ENCODE results near the gene MEDAG. TPM values are rescaled to one million over a fixed set of nuclear protein-coding genes. Genes with fewer than 3 reads are reported as not detected.

The MEDAG gene
- total RNA-seq, 1 donor from 2014 or later = not detected

GRCh38 chr13:30874111-30874510 is 32.0 kb upstream of the MEDAG start:
- no peaks in the 10 kb centered on the region for H4K20me1 ChIP-seq (ENCODE audit: low read depth)
- Mint-ChIP-seq H3K27me3 (ENCODE audit: insufficient read depth, low read depth) (peaks cover 10% of the 10 kb centered on the region), H3K4me1 (peaks cover 78% of the 10 kb centered on the region), H3K9me3 (no peaks in the 10 kb centered on the region), H3K4me3 (peak overlapping the region; percentile 44), H3K36me3 (no peaks in the 10 kb centered on the region), H3K27ac (peak overlapping the region; percentile 99)
- H3K4me3 ChIP-seq = no peak overlapping the region
- no peaks in the 10 kb centered on the region for H3K79me2 ChIP-seq (ENCODE audit: low read depth)
- no peak overlapping the region for H3K9ac ChIP-seq
- TF ChIP-seq EZH2phosphoT487 (IDR thresholded peaks at IDR 0.05) = no peak
- TF ChIP-seq, protein P1, sequence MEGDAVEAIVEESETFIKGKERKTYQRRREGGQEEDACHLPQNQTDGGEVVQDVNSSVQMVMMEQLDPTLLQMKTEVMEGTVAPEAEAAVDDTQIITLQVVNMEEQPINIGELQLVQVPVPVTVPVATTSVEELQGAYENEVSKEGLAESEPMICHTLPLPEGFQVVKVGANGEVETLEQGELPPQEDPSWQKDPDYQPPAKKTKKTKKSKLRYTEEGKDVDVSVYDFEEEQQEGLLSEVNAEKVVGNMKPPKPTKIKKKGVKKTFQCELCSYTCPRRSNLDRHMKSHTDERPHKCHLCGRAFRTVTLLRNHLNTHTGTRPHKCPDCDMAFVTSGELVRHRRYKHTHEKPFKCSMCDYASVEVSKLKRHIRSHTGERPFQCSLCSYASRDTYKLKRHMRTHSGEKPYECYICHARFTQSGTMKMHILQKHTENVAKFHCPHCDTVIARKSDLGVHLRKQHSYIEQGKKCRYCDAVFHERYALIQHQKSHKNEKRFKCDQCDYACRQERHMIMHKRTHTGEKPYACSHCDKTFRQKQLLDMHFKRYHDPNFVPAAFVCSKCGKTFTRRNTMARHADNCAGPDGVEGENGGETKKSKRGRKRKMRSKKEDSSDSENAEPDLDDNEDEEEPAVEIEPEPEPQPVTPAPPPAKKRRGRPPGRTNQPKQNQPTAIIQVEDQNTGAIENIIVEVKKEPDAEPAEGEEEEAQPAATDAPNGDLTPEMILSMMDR (IDR thresholded peaks at IDR 0.05) = no peak
- TF ChIP-seq EZH2 (IDR thresholded peaks at IDR 0.05) = no peak
- no peaks in the 10 kb centered on the region for H3K36me3 ChIP-seq
- no peaks in the 10 kb centered on the region for H3K9me3 ChIP-seq (ENCODE audit: low read depth)
- H3K4me2 ChIP-seq = no peak overlapping the region
- no peak overlapping the region for H3K27ac ChIP-seq
- H3K27me3 ChIP-seq = no peaks in the 10 kb centered on the region
- H2AFZ ChIP-seq (replicated peaks) = peak overlapping the region; percentile 28
- no peak for DNase-seq (ENCODE audit: low spot score)
- H3F3A ChIP-seq (ENCODE audit: low read depth) = peaks cover 16% of the 10 kb centered on the region
- H3K4me1 ChIP-seq = peaks cover 19% of the 10 kb centered on the region

DNA sequence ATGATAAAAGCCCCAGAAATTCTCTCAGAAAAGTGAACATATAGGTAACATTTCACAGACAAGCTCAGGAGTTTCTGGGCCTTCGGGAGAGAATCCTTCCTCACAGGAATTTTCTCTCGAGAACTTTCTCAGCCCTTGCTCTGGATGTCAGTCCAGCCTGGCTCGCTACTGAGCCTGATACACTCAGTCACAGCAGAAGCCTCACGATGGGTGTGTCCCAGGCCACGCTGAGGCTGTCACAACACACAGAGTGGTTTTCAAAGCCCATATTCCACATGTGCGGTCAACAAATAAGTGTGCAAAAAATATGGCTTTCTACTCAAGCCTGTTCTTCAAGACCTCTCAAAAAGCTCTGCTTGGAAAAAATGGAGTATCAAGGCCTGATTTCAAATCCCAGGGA is 31.5 kb upstream of the MEDAG start:
- H3K4me1 ChIP-seq = peaks cover 19% of the 10 kb centered on the region
- peaks cover 73% of the 10 kb centered on the region for H3K4me1 Mint-ChIP-seq
- no peak overlapping the region for H3K27ac ChIP-seq
- no peak for DNase-seq (ENCODE audit: low spot score)
- H3K4me2 ChIP-seq = no peak overlapping the region
- H3K4me3 Mint-ChIP-seq = no peak overlapping the region
- H3F3A ChIP-seq (ENCODE audit: low read depth) = peaks cover 16% of the 10 kb centered on the region
- no peaks in the 10 kb centered on the region for H3K36me3 Mint-ChIP-seq
- H3K9me3 Mint-ChIP-seq = no peaks in the 10 kb centered on the region
- H3K36me3 ChIP-seq = no peaks in the 10 kb centered on the region
- H3K79me2 ChIP-seq (ENCODE audit: low read depth) = no peaks in the 10 kb centered on the region
- H3K9me3 ChIP-seq (ENCODE audit: low read depth) = no peaks in the 10 kb centered on the region
- H3K27ac Mint-ChIP-seq = peak overlapping the region; percentile 99
- H4K20me1 ChIP-seq (ENCODE audit: low read depth) = no peaks in the 10 kb centered on the region
- TF ChIP-seq EZH2phosphoT487 (IDR thresholded peaks at IDR 0.05) = no peak
- TF ChIP-seq, protein P1 (IDR thresholded peaks at IDR 0.05) = no peak
- TF ChIP-seq EZH2 (IDR thresholded peaks at IDR 0.05) = no peak
- H2AFZ ChIP-seq (replicated peaks) = peak overlapping the region; percentile 28
- H3K9ac ChIP-seq = no peak overlapping the region
- H3K27me3 Mint-ChIP-seq (ENCODE audit: insufficient read depth, low read depth) = peaks cover 10% of the 10 kb centered on the region
- no peak overlapping the region for H3K4me3 ChIP-seq
- H3K27me3 ChIP-seq = no peaks in the 10 kb centered on the region

GRCh38 chr13:30877335-30877734 is 28.7 kb upstream of the MEDAG start:
- Histone ChIP-seq H3K36me3 (no peaks in the 10 kb centered on the region), H4K20me1 (ENCODE audit: low read depth) (no peaks in the 10 kb centered on the region), H2AFZ (replicated peaks) (no peak overlapping the region), H3K4me1 (peaks cover 16% of the 10 kb centered on the region), H3K27me3 (no peaks in the 10 kb centered on the region), H3K27ac (no peak overlapping the region), H3K4me3 (no peak overlapping the region), H3K9me3 (ENCODE audit: low read depth) (no peaks in the 10 kb centered on the region), H3K9ac (no peak overlapping the region), H3K79me2 (ENCODE audit: low read depth) (no peaks in the 10 kb centered on the region), H3K4me2 (no peak overlapping the region), H3F3A (ENCODE audit: low read depth) (peaks cover 16% of the 10 kb centered on the region)
- no peak overlapping the region for H3K27ac Mint-ChIP-seq
- no peak for DNase-seq (ENCODE audit: low spot score)
- no peaks in the 10 kb centered on the region for H3K9me3 Mint-ChIP-seq
- no peak overlapping the region for H3K4me3 Mint-ChIP-seq
- no peaks in the 10 kb centered on the region for H3K36me3 Mint-ChIP-seq
- peaks cover 71% of the 10 kb centered on the region for H3K4me1 Mint-ChIP-seq
- H3K27me3 Mint-ChIP-seq (ENCODE audit: insufficient read depth, low read depth) = peaks cover 8% of the 10 kb centered on the region
- TF ChIP-seq EZH2phosphoT487 (IDR thresholded peaks at IDR 0.05) (no peak), EZH2 (IDR thresholded peaks at IDR 0.05) (no peak)
- TF ChIP-seq, protein P1 (IDR thresholded peaks at IDR 0.05) = no peak
